Common myeloid progenitor, CD34-positive (primary cell): Measurements from ENCODE around the gene P2RY6.
"Not testable (repeated sequence)": the region's sequence is repeated elsewhere in the genome, so short reads cannot be mapped to it uniquely, and the experiment has no call there.

Experiments used
- CTCF ChIA-PET: fragments of 350-600 bp; sonication (Branson Sonifier 250); formaldehyde crosslinking; loops from one replicate; lab custom pipeline; 2021; ENCODE audit warnings: antibody characterized with exemption; lab: Charles Lee
- POLR2A ChIA-PET: fragments of 350-600 bp; sonication (Branson Sonifier 250); formaldehyde crosslinking; loops from one replicate; lab custom pipeline; 2021; ENCODE audit warnings: antibody characterized with exemption; lab: Charles Lee
- DNase-seq, 3 donors: peaks; one replicate each; pipeline versions ENCODE4 v3.0.0 to v3.0.0-alpha.2; 2013
- H3K27ac ChIP-seq, 2 experiments: 1 replicate in 1 of 2; 2 replicates in 1 of 2; pipeline ENCODE4 v1.7.0; 2013; ENCODE audit warnings: inconsistent platforms in 2 of 2, low read length in 2 of 2, mild to moderate bottlenecking in 2 of 2, low read depth in 1 of 2, moderate library complexity in 1 of 2; ENCODE audit not compliant: severe bottlenecking in 2 of 2, insufficient read depth in 1 of 2, poor library complexity in 1 of 2
- H3K27me3 ChIP-seq, 5 experiments: replicated peaks in 2 of 5; 1 replicate in 3 of 5; 2 replicates in 2 of 5; pipeline versions ENCODE4 v1.6.1 to v1.7.0; 2013; ENCODE audit warnings: low read length in 4 of 5, mild to moderate bottlenecking in 2 of 5, moderate library complexity in 2 of 5, inconsistent platforms in 1 of 5; ENCODE audit not compliant: insufficient read depth in 5 of 5, control insufficient read depth in 4 of 5
- H3K36me3 ChIP-seq, 4 experiments: 1 replicate in 2 of 4; 2 replicates in 2 of 4; pipeline versions ENCODE4 v1.6.1 to v1.7.0; 2013; ENCODE audit warnings: low read length in 3 of 4, control low read depth in 1 of 4, mild to moderate bottlenecking in 1 of 4; ENCODE audit not compliant: control insufficient read depth in 4 of 4, insufficient read depth in 4 of 4
- H3K4me1 ChIP-seq, 4 experiments: 1 replicate in 3 of 4; 2 replicates in 1 of 4; pipeline versions ENCODE4 v1.6.1 to v1.7.1; 2013; ENCODE audit warnings: low read length in 3 of 4, mild to moderate bottlenecking in 3 of 4, control low read depth in 1 of 4, inconsistent platforms in 1 of 4, moderate library complexity in 1 of 4; ENCODE audit not compliant: control insufficient read depth in 4 of 4, insufficient read depth in 4 of 4; ENCODE audit errors: control extremely low read depth in 1 of 4
- H3K4me3 ChIP-seq, 7 experiments: 1 replicate in 4 of 7; 2 replicates in 3 of 7; pipeline versions ENCODE4 v1.5.1 to v1.7.0; 2013; ENCODE audit warnings: mild to moderate bottlenecking in 7 of 7, low read length in 6 of 7, moderate library complexity in 6 of 7, inconsistent platforms in 2 of 7, low read depth in 2 of 7, control low read depth in 1 of 7; ENCODE audit not compliant: insufficient read depth in 4 of 7, control insufficient read depth in 1 of 7; ENCODE audit errors: extremely low read depth in 1 of 7
- H3K9me3 ChIP-seq, 5 experiments: 1 replicate in 4 of 5; 2 replicates in 1 of 5; pipeline versions ENCODE4 v1.6.1 to v1.7.1; 2013; ENCODE audit warnings: low read length in 4 of 5, mild to moderate bottlenecking in 2 of 5, inconsistent platforms in 1 of 5, low read depth in 1 of 5, moderate library complexity in 1 of 5; ENCODE audit not compliant: control insufficient read depth in 4 of 5, insufficient read depth in 2 of 5; ENCODE audit errors: control extremely low read depth in 1 of 5
- WGBS: methylation state at CpG from one replicate; pipeline ENCODE4 v1.1.5; 2013; ENCODE audit not compliant: insufficient coverage; 5-methylcytosine and 5-hydroxymethylcytosine counted together

The P2RY6 gene

DNA sequence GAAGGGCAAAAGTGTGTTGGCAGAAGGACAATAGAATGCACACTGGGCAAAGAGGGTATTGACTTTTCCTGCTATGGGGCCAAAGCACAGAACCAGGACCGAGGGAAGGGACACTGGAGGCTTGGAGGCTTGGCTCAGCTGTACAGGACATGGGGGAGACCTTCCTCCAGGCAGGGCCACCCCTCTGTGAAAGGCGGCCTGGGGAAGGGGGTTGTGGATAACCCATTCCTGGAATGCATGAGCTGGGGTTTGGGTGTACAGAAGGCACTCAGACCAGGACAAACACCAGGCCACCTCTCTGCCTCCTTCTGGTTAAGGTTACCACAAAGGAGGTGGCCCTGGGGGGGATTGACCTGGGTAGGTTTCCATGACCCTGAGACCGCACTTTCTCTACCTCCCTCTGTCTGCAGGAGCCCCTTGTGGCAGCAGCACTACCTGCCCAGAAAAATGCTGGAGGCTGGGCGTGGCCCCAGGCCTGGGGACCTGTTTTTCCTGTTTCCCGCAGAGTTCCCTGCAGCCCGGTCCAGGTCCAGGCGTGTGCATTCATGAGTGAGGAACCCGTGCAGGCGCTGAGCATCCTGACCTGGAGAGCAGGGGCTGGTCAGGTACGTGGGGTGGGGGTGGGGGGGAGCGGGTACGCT, 44.4 kb upstream of the P2RY6 start:
- ChIA-PET POLR2A (no interaction called here), CTCF (interaction anchor here (0.6 to 1.5 kb wide), 2 partner anchors 9 to 27 kb away, joined by 3 to 4 read pairs; no protein-coding TSS in a partner anchor)
- H3K4me3 ChIP-seq, result no peak overlapping the region
- 93% methylated on average over 8 of the region's 12 CpGs for WGBS
- no peak for DNase-seq
- no peaks in the 10 kb centered on the region for H3K36me3 ChIP-seq
- H3K27me3 ChIP-seq, result no peaks in the 10 kb centered on the region
- H3K9me3 ChIP-seq, result no peaks in the 10 kb centered on the region
- peaks cover 0 to 27% (median 17%) of the 10 kb centered on the region in 4 experiments for H3K4me1 ChIP-seq
- H3K27ac ChIP-seq, result no peak overlapping the region

DNA sequence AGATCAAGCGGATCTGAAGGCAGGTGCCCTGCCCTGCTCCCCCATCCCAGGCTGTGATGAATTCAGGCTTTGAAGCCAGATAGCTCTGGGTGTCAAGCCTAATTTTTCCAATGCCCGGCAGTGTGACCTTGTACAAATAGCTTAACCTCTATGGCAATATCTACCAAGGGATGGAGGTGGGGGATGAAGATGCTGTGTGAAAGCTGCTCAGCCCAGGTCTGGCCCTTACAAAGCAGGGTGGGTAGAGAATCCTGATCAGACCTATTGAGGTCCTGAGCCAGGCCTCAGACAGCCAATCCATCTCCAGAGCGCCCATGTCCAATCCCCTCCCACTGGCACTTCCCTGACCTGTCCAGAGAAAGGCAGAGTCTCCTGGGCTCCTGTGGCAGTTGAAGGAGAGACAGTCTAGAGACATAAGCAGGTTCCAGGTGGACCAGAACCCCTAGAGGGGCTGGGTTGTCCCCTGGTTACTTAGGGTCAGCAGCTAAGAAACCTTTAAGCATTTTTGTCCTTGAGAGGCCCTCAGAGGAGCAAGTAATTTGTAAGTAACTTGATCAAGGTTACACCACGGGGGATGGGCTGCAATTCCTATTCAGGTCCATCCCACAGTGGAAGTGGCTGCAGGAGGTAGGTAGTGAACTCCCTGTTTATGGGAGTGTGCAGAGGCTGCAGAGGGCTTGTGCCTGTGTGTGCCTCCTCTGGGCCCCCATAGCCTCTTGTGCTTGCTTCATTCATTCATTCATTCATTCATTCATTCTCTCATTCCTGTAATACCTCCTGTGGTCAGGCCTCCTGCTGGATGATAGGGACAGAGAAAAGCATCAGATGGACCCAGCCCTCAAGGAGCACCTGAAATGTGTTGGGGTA, 43.6 kb upstream of the P2RY6 start:
- no peak for DNase-seq
- Histone ChIP-seq H3K4me3 (no peak overlapping the region), H3K27me3 (no peaks in the 10 kb centered on the region), H3K9me3 (no peaks in the 10 kb centered on the region), H3K4me1 (peaks cover 0 to 21% (median 15%) of the 10 kb centered on the region in 4 experiments), H3K36me3 (no peaks in the 10 kb centered on the region), H3K27ac (no peak overlapping the region)
- POLR2A ChIA-PET, result no interaction called here
- CTCF ChIA-PET, result interaction anchor here (0.6 to 1.5 kb wide), 3 partner anchors 8 to 26 kb away, joined by 3 to 4 read pairs (median 3); no protein-coding TSS in a partner anchor
- 92% methylated on average over 2 of the region's 4 CpGs for WGBS

DNA sequence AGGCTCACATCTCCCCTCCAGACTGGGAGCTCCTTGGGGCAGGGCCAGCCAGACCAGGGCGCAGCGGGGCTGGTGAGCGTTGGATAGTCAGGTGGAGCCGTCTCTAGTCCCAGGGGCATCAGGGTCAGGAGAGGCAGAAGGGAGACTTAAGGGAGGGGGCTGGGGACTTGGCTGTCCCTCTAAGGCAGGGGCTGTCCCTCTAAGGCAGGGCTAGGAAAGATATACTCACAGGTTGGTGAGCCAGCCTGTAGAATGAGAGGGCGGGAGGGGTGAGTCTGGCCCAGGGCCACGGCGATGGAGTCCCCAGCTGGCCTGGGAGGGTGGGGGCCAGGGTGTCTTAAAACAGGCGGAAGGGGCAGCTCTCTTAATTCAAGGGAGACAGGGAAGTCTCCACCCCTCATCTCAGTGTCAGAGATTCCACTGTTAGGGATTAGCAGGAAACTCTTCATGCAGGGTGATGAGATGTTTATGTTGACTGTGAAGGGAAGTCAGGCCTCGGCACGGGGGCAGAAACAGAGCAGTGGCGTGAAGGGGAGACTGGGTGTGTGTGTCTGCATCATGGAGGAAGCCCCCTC, 42.7 kb upstream of the P2RY6 start:
- Histone ChIP-seq H3K4me1 (peaks cover 0 to 12% (median 6%) of the 10 kb centered on the region in 4 experiments), H3K36me3 (no peaks in the 10 kb centered on the region), H3K9me3 (no peaks in the 10 kb centered on the region), H3K27me3 (no peaks in the 10 kb centered on the region), H3K4me3 (no peak overlapping the region), H3K27ac (no peak overlapping the region)
- DNase-seq, result no peak
- WGBS, result 91% methylated on average over 10 of the region's 11 CpGs
- POLR2A ChIA-PET, result no interaction called here
- CTCF ChIA-PET, result interaction anchor here (0.8 to 1.5 kb wide), 4 partner anchors 9 to 40 kb away, joined by 3 to 4 read pairs (median 3); no protein-coding TSS in a partner anchor

DNA sequence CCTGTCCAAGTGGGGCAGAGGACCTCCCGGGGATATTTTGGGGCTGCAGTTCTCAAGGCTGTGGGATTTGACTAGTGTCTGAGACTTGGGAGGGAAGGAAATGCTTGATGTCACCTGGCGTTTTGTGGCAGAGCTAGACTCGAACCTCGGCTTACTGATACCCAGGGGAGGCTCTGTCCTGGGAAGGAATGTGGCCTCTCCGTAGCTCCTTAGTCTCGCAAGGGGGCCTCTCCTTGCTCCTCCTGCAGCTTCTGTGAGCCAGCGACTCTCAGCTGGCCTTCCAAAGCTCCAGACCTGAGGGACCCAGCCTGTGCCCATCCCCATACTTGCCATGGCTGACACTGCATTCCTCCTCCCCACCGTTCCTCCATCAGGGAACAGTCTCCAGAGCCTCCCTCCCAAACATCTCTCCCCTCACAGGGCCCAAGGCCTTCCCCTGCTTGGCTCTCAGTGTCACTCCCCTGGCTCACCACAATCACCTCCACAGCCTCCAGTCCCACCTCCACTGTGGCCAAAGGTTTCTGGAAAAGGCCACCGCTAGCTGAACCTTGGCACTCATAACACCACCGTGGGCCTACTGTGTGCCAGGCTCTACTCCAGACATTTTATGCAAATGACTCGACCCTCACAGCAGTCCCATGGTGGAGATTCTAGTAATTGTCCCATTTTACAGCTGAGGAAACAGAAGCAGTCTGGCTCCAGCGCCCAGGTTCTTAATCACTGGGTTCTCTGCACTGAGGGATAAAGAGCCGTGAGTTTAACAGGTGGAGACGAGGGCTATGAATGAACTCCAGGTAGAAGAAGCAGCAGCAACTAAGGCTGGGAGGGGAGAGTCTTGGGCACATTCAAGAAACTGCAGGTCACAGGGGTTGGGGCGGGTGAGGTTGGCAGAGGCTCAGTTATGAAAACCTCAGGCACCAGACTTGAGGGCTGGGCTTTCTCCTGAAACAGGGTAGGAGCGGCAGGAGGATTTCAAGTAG, 42.0 kb upstream of the P2RY6 start:
- 85% methylated on average over 14 of the region's 16 CpGs for WGBS
- DNase-seq, result no peak
- H3K9me3 ChIP-seq, result no peaks in the 10 kb centered on the region
- no peak overlapping the region for H3K27ac ChIP-seq
- no peaks in the 10 kb centered on the region for H3K27me3 ChIP-seq
- no peaks in the 10 kb centered on the region for H3K36me3 ChIP-seq
- H3K4me1 ChIP-seq, result peaks cover 0 to 4% (median 0%) of the 10 kb centered on the region in 4 experiments
- ChIA-PET POLR2A (no interaction called here), CTCF (interaction anchor here (0.8 to 1.5 kb wide), 5 partner anchors 10 to 45 kb away, joined by 3 to 4 read pairs (median 3); no protein-coding TSS in a partner anchor)
- no peak overlapping the region for H3K4me3 ChIP-seq

DNA sequence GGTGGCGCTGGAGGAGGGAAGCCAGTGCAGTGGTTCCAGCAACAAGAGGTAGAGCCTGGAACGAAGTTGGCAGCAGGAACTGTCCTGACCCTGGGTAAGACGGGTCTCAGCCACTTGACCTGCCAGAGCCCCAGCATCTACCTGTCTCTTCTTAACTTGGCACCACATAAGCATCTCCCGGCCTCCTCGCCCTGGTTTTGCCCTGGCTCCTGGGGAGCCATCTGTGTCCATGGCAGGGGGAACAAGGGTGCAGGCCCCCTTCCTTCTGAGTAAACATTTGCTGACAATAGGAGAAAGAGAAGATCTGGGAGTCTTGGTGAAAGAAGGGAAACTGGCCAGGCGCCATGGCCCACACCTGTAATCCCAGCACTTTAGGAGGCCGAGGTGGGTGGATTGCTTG, 41.2 kb upstream of the P2RY6 start:
- H3K9me3 ChIP-seq, result no peaks in the 10 kb centered on the region
- H3K27me3 ChIP-seq, result no peaks in the 10 kb centered on the region
- H3K36me3 ChIP-seq, result no peaks in the 10 kb centered on the region
- no peak overlapping the region for H3K27ac ChIP-seq
- WGBS, result 94% methylated on average over 5 of the region's 7 CpGs
- H3K4me3 ChIP-seq, result no peak overlapping the region
- no peak for DNase-seq
- ChIA-PET POLR2A (interaction anchor here (0.7 kb wide), 1 partner anchor 41 kb away, joined by 4 read pairs; no protein-coding TSS in a partner anchor), CTCF (interaction anchor here (0.6 to 1.1 kb wide), 2 partner anchors 9 to 46 kb away, joined by 3 to 4 read pairs; no protein-coding TSS in a partner anchor)
- H3K4me1 ChIP-seq, result peaks cover 0 to 4% (median 0%) of the 10 kb centered on the region in 4 experiments

DNA sequence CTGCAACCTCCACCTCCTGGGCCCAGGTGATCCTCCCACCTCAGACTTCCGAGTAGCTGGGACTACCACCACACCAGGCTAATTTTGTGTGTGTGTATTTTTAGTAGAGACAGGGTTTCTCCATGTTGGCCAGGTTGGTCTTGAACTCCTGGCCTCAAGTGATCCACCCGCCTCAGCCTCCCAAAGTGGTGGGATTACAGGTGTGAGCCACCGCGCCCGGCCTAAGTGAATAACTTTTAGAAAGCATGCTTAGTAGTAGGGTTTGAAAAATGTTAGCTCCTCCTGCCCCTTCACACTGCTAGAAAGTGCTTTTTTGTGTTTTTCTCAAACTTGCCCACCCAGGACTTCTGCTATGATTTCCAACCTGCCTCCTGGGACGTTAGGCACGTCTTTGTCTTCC, 39.7 kb upstream of the P2RY6 start:
- CTCF ChIA-PET, result interaction anchor here (0.9 to 16.1 kb wide), 6 partner anchors 9 to 310 kb away, joined by 3 to 272 read pairs (median 4); no protein-coding TSS in a partner anchor
- WGBS, result 95% methylated on average over 4 of the region's 7 CpGs
- not testable (repeated sequence) for H3K27me3 ChIP-seq, H3K36me3 ChIP-seq, H3K4me3 ChIP-seq, H3K4me1 ChIP-seq, H3K9me3 ChIP-seq, DNase-seq, H3K27ac ChIP-seq
- POLR2A ChIA-PET, result interaction anchor here (0.6 kb wide), 1 partner anchor 64 kb away, joined by 3 read pairs; no protein-coding TSS in a partner anchor
